CD1c-positive myeloid dendritic cell (primary cell): ENCODE results near the gene CSNK1A1.
"Not testable (repeated sequence)": the region's sequence is repeated elsewhere in the genome, so short reads cannot be mapped to it uniquely, and the experiment has no call there.

Experiments
- DNase-seq: peaks from one replicate; pipeline ENCODE4 v3.0.0-alpha.2; 2016; ENCODE audit errors: extremely low spot score

The CSNK1A1 gene

GRCh38 chr5:149572576-149573231 lies 21.5 kb upstream of the CSNK1A1 start:
- DNase-seq, result no peak

- DNase-seq, result no peak
Measured at GRCh38 chr5:149572170-149572569, 20.9 kb upstream of the CSNK1A1 start.

GRCh38 chr5:149567226-149567625 lies 16.0 kb upstream of the CSNK1A1 start:
- DNase-seq, result no peak

GRCh38 chr5:149564542-149565140 lies 13.4 kb upstream of the CSNK1A1 start:
- DNase-seq, result peak; percentile 85

- DNase-seq, result no peak
Measured at GRCh38 chr5:149563466-149563865, 12.2 kb upstream of the CSNK1A1 start.

GRCh38 chr5:149561848-149562247 lies 10.6 kb upstream of the CSNK1A1 start:
- no peak for DNase-seq

GRCh38 chr5:149559706-149560105 lies 8.5 kb upstream of the CSNK1A1 start:
- DNase-seq, result no peak

GRCh38 chr5:149552553-149553160 lies 1.4 kb upstream of the CSNK1A1 start:
- no peak for DNase-seq

- DNase-seq, result no peak
Measured at GRCh38 chr5:149552038-149552494, 827 bp upstream of the CSNK1A1 start.

GRCh38 chr5:149550594-149551226 lies 529 bp downstream of the CSNK1A1 start:
- no peak for DNase-seq

- DNase-seq, result peak; percentile 90
Measured at GRCh38 chr5:149550268-149550583, 1.0 kb downstream of the CSNK1A1 start.

GRCh38 chr5:149549461-149550267 lies 1.6 kb downstream of the CSNK1A1 start:
- peak; percentile 77 for DNase-seq

- DNase-seq, result no peak
Measured at GRCh38 chr5:149546974-149547373, 4.3 kb downstream of the CSNK1A1 start.

GRCh38 chr5:149545327-149545726 lies 5.9 kb downstream of the CSNK1A1 start:
- no peak for DNase-seq

GRCh38 chr5:149544028-149544420 lies 7.2 kb downstream of the CSNK1A1 start:
- peak; percentile 61 for DNase-seq

- DNase-seq, result no peak
Measured at GRCh38 chr5:149543361-149544027, 7.7 kb downstream of the CSNK1A1 start.

- no peak for DNase-seq
Measured at GRCh38 chr5:149541893-149542292, 9.3 kb downstream of the CSNK1A1 start.

- no peak for DNase-seq
Measured at GRCh38 chr5:149540089-149540488, 11.2 kb downstream of the CSNK1A1 start.

- DNase-seq, result no peak
Measured at GRCh38 chr5:149537374-149537975, 13.8 kb downstream of the CSNK1A1 start.

- not testable (repeated sequence) for DNase-seq
Measured at GRCh38 chr5:149535787-149536186, 15.5 kb downstream of the CSNK1A1 start.

- DNase-seq, result no peak
Measured at GRCh38 chr5:149532413-149532812, 18.8 kb downstream of the CSNK1A1 start.
